ENCODE measurements around the gene CAMK2D. TPM values are rescaled to one million over a fixed set of nuclear protein-coding genes. Genes with fewer than 3 reads are reported as not detected.
A peak's percentile ranks its signal among the peaks of the same experiment; 100 is the strongest.

Gene CAMK2D
- total and polyA plus RNA-seq, 2 experiments from 2014 or later, result 4.9 to 14.6 TPM

DNA sequence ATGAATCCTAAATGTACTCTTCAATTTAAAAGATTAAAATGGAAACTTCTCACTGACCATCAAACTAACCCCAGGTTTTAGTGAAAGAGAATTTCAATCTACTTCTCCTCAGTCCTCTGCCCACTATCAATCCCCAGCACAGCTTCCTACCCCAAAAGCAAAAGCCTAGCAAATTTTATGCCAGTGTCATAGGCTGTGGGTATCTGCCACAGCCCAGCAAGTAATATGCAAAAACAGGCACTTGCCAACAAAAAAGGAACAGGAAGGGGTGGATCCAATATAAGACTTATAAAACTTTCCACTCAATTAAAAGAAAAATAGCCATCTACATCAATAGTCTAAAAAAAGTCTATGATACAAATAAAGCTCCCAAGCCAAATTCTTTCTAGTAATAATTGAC, 22.3 kb downstream of the CAMK2D start:
- H3K4me2 ChIP-seq, result no peak overlapping the region
- ATAC-seq (no peak), DNase-seq (ENCODE audit: low spot score) (no peak)
- H3K4me1 ChIP-seq (ENCODE audit: insufficient read depth), result peaks cover 16% of the 10 kb centered on the region
- H2AFZ ChIP-seq, result no peak overlapping the region
- H3K27me3 ChIP-seq (ENCODE audit: insufficient read depth), result no peaks in the 10 kb centered on the region
- no peaks in the 10 kb centered on the region for H3K36me3 ChIP-seq (ENCODE audit: insufficient read depth)
- Mint-ChIP-seq H3K4me1 (peaks cover 17% of the 10 kb centered on the region), H3K4me3 (no peak overlapping the region), H3K27me3 (ENCODE audit: insufficient read depth, low read depth, poor library complexity) (no peaks in the 10 kb centered on the region), H3K27ac (peak overlapping the region; percentile 68), H3K9me3 (no peaks in the 10 kb centered on the region), H3K36me3 (ENCODE audit: low read depth) (no peaks in the 10 kb centered on the region; the same call in 2 of the 3 replicates)
- no peaks in the 10 kb centered on the region for H3K79me2 ChIP-seq (replicated peaks; ENCODE audit: insufficient read depth)
- TF ChIP-seq, protein P1, sequence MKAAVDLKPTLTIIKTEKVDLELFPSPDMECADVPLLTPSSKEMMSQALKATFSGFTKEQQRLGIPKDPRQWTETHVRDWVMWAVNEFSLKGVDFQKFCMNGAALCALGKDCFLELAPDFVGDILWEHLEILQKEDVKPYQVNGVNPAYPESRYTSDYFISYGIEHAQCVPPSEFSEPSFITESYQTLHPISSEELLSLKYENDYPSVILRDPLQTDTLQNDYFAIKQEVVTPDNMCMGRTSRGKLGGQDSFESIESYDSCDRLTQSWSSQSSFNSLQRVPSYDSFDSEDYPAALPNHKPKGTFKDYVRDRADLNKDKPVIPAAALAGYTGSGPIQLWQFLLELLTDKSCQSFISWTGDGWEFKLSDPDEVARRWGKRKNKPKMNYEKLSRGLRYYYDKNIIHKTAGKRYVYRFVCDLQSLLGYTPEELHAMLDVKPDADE (IDR thresholded peaks at IDR 0.05), result no peak
- no peak for TF ChIP-seq CREB1 (CRISPR knock-in tag; IDR thresholded peaks at IDR 0.05; ENCODE audit: low read depth)
- no peak for TF ChIP-seq NANOG (IDR thresholded peaks at IDR 0.05; ENCODE audit: borderline replicate concordance)
- no peak for TF ChIP-seq EZH2phosphoT487 (IDR thresholded peaks at IDR 0.05; ENCODE audit: unreplicated experiment)
- H3F3A ChIP-seq (replicated peaks; ENCODE audit: low read depth), result no peaks in the 10 kb centered on the region
- H3K27ac ChIP-seq (ENCODE audit: low read depth), result no peak overlapping the region
- no peak overlapping the region for H3K4me3 ChIP-seq
- H3K9me2 ChIP-seq (ENCODE audit: insufficient read depth), result no peaks in the 10 kb centered on the region
- no peaks in the 10 kb centered on the region for H4K20me1 ChIP-seq (replicated peaks; ENCODE audit: insufficient read depth)

DNA sequence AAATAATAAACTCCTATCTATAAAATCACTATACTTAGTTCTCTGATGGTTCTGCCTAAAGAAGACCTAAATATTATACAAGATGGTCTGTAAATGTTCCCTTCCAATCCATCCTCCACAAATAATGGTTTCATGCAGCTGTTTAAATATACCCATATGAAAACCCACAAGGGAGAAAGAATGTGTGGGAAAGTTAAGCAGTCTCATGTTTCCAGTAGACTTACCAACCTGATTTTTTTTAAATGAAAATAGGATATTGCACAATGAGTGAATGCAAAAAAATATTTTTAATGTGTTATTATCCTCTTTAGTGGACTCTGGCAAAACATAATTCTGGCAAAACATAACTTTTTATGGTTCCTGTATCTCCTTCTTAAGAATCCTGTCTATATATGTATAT, 23.3 kb downstream of the CAMK2D start:
- no peak for DNase-seq (ENCODE audit: low spot score)
- TF ChIP-seq REST (IDR thresholded peaks at IDR 0.05; ENCODE audit: unreplicated experiment) (no peak), EZH2phosphoT487 (IDR thresholded peaks at IDR 0.05; ENCODE audit: unreplicated experiment) (no peak), NANOG (IDR thresholded peaks at IDR 0.05; ENCODE audit: borderline replicate concordance) (no peak), ZNF331 (CRISPR knock-in tag; IDR thresholded peaks at IDR 0.05; ENCODE audit: low read depth) (no peak), CREB1 (CRISPR knock-in tag; IDR thresholded peaks at IDR 0.05; ENCODE audit: low read depth) (no peak), JUNB (IDR thresholded peaks at IDR 0.05; ENCODE audit: unreplicated experiment) (no peak), CTCF (conservative IDR thresholded peaks at IDR 0.05; ENCODE audit: low read depth in 2 of 2) (no peak)
- TF ChIP-seq, protein P1 (IDR thresholded peaks at IDR 0.05), result no peak

More for the DNA sequence above, 23.3 kb downstream of the CAMK2D start:
- Histone ChIP-seq H3K4me1 (ENCODE audit: insufficient read depth) (peaks cover 16% of the 10 kb centered on the region), H3K27me3 (ENCODE audit: insufficient read depth) (no peaks in the 10 kb centered on the region), H3K9me2 (ENCODE audit: insufficient read depth) (no peaks in the 10 kb centered on the region), H3K36me3 (ENCODE audit: insufficient read depth) (no peaks in the 10 kb centered on the region), H3K4me3 (no peak overlapping the region), H3K27ac (ENCODE audit: low read depth) (no peak overlapping the region), H3K79me2 (replicated peaks; ENCODE audit: insufficient read depth) (no peaks in the 10 kb centered on the region), H3K4me2 (no peak overlapping the region), H3F3A (replicated peaks; ENCODE audit: low read depth) (no peaks in the 10 kb centered on the region), H4K20me1 (replicated peaks; ENCODE audit: insufficient read depth) (no peaks in the 10 kb centered on the region), H2AFZ (no peak overlapping the region)
- Mint-ChIP-seq H3K4me1 (peaks cover 17% of the 10 kb centered on the region), H3K27me3 (ENCODE audit: insufficient read depth, low read depth, poor library complexity) (no peaks in the 10 kb centered on the region), H3K9me3 (no peaks in the 10 kb centered on the region), H3K36me3 (ENCODE audit: low read depth) (no peaks in the 10 kb centered on the region; the same call in 2 of the 3 replicates), H3K4me3 (no peak overlapping the region), H3K27ac (no peak overlapping the region)
- ATAC-seq, result no peak
